GM21619 (cell line): Measurements from ENCODE around the gene ADAMTS2.

Experiments used
- ATAC-seq: cut with Tn5 transposase; IDR thresholded peaks from one replicate; pipeline ENCODE4 v1.9.1; 2021; ENCODE audit not compliant: unreplicated experiment

The ADAMTS2 gene

GRCh38 chr5:179344431-179345182, 654 bp downstream of the ADAMTS2 start:
- no peak for ATAC-seq

DNA sequence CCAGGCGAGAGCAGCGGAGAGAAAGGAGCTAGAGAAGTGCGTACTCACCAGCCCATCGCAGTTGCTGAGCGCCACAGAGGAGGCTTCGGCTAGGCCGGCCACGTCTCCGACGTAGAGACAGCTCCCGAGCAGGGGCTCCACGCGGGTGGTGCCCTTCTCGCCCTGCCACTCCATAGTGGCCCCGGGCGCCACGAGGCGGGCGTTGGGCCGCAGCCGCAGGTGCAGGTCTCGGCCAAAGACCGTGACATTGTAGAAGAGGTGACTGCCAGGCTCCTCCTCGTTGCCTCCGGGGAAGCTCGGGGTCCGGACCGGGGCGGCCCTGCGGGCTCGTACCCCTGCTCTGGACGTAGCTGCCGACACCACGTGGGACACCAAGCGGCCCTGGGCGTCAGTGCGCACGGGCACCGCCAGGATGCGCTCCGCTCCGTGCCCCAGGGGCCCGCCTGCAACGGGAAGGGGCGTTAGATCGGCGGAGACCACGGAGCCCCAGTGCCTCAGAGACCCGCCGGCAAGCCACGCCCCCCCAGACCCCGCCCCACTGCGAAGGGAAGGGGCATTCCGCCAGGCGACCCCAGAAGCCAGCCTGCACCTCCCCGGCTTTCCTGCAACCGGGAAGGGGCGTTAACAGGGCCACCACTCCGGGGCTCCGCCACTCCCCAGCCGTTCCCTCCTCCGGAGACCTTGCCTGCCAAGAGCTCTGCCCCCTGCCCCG, 1.4 kb downstream of the ADAMTS2 start:
- ATAC-seq: no peak

DNA sequence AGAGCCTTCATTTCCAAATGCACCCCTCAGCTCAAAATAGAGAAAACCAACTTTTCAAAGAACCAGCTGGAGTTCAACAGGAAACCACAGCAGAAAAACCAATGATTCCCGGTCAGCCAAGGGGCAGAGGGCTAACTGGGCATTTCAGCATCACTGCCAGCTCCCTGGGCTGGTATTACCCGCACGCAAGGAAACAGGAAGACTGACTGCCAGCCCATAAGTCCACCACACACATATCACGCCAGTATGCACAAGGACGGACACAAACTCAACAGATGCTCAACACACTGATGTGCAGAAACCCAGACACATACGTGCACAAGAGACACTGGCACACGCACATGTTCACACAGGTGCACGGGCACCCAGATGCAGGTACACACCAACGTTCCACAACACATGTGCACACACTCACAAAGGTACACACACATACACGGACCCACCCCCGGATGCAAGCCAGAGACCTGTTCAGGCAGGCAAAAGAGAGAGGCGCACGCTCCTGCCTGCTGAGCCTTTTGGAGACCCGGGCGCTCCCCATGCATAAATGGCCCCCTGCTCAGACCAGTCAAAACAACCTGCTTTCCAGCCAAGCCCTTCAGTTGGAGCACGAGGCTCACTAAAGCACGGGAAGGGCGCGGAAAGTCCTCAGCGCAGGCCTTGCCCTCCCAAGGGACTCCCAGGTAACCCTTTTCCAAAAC, 2.1 kb downstream of the ADAMTS2 start:
- ATAC-seq: no peak

GRCh38 chr5:179342577-179342976, 2.7 kb downstream of the ADAMTS2 start:
- ATAC-seq: no peak

DNA sequence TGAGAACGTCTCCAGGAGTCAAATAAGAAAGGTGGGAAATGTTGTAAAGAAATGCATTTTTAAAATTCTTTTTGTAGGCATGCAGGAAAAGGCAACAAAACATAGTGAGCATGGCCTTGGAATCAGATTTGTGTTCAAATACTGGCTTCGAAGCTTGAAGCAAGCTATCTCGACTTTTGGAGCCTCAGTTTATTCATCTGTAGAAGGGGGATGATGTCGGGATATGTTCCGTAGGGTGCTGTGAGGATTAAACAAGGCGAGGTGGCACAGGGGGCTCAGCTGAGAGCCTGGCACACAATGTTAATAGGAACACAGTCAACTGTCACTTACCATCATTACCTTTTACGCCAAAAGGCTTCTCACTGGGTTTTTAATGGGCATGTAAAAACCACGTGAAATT, 4.8 kb downstream of the ADAMTS2 start:
- no peak for ATAC-seq

- ATAC-seq: no peak
These were observed 5.3 kb downstream of the ADAMTS2 start for GRCh38 chr5:179339996-179340395.

GRCh38 chr5:179339081-179339480, 6.2 kb downstream of the ADAMTS2 start:
- ATAC-seq: no peak

GRCh38 chr5:179337796-179338676, 7.2 kb downstream of the ADAMTS2 start:
- ATAC-seq: no peak

- ATAC-seq: no peak
These were observed 8.1 kb downstream of the ADAMTS2 start for GRCh38 chr5:179336871-179337795.

- ATAC-seq: no peak
These were observed 9.0 kb downstream of the ADAMTS2 start for GRCh38 chr5:179336126-179336870.

DNA sequence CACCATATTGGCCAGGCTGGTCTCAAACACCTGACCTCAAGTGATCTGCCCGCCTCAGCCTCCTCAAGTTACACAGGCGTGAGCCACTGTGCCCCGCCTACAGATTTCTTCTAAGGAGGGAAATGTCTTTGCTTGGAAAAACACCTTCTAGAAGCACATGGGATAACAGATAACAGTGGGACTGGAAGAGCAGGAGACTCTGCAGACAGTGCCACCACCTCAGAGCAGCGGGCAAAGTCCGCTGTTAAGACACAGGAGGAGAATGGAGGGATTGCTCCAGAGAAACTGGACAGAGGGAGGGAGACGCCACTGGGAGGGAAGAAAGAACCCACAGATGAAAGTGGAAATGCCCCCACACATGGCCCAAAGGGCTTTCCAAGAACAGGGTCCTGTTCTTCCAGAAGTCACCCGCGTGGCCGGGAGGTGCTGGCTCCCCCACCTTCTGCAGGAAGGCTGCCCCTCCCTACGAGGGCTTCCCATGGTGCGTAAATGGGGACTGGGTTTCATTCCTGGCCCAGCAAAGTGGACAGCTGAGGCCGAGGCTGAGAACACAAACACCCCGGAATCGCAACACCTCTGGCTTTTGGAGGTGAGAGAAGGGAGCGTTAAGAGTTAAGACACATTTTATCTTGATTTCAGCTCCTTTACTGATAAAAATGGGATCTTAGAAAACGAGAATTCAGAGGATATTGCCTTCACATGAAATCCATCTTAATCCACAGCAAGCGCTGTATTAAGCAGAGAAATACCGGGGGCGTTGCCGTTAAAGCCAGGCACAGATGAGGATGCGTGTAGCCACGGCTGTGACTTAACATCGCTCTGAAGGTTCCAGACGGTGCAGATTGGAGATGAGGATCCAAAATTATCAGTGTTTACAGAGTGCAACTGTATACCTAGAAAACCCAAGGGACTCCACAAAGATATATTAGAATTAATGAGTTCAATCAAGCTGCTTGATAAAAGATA, 11.2 kb downstream of the ADAMTS2 start:
- ATAC-seq: no peak

DNA sequence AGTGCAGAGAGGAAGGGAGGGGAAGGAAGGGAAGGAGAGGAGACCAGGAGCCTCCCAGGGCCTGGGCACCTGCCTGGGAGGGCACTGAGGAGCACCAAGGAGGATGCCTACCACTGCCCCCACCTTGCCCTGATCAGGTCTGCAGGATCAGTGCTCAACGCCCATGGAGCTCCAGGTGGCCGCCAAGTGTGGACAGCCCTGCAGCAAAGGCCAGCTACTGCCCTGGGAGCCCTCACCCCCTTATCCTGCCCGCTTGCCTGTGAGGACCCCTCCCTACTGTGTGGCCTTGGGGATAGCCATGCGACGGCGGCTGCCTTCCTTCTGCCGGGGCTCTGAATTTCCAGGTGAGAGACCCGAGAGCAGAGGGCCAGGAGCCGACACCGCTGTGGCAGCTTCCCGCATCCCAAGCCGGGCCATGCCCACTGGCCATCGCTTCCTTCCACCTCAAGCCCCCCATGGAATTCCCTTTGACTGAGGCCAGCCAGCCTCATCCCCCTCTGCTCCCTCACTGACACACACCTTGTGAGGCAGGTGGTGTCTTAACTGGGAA, 12.4 kb downstream of the ADAMTS2 start:
- ATAC-seq: no peak

DNA sequence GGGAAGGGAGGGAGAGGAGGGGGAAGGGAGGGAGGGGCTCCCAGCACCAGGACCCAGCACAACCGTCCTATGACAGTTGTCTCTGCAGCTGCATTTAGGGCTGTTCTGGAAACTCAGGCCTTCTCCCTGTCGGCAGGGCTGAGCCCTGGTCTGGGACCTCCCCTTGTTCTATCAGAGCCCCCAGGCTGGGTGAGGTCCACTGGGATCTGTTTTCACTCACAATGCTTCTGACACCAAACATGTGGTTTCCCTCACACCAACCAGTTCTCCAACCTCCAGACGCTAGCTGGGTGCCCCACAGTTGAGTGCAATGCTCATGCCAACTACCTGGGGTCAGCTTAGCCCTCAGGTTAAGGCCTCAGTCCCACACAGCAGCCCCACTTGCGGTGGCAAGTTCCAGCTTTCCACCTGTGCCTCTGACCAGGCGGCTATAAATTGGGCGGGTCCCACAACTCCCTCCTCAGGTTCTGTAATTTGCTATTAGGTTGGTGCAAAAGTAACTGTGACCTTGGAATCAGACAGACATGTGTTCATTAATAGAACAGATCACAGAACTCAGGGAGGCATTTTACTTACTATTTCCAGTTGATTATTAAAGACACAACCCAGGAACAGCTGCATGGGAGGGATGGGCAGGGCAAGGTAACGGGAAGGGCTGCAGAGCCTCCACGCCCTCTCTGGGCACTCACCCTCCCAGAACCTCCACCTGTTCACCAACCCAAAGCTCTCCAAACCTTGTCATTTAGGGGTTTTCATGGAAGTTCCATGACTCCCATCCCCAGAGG, 13.5 kb downstream of the ADAMTS2 start:
- ATAC-seq: no peak

DNA sequence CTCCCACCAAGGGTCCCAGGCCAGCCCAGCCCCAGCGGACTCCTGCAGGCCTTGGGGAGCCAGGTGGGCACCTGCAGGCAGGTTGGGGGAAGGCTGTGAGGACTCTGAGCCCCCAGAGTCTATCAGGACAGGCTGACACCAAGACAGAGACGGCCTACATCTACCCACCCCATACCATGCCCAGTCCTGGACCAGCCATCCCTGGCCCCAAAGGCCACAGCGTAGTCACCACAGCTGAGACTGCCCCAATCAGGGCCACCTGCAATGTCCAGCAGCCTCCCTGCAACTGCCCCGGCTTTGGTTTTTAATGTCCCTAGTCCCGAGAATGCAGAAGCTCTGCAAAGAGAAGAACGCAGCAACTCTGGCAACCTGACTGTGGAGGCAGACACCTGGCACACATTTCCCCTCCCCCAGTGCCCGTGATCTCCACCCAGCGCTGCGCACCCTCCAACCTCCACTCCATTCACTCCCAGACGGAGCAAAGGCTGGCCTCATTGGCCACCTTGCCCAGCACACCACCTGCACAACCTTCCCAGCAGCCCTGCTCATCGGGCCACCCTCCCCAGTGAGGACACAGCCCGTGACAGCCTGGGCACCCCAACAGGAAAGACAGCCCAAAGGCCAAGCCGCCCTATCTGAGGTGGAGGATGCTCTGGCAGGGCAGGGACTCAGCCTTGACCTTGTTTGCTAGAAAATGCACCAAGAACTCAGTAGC, 14.9 kb downstream of the ADAMTS2 start:
- ATAC-seq: no peak

DNA sequence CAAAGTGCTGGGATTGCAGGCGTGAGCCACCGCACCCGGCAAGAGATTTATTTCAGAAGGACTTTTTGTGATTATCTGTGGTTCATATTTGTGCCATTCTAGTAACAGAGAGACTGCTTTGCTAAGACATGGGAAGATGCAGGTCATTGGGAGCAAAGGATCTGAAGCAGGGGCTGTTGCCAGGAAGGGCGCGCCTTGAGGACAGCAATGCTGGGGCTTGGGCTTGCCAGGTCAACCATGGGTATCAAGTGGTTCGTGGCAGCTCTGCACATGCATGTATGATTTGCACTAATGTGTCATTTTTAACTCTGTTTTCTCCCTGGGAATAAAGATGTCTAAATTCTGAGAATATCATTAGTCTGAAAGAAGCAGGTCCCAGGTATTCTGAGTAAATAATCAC, 17.0 kb downstream of the ADAMTS2 start:
- no peak for ATAC-seq

DNA sequence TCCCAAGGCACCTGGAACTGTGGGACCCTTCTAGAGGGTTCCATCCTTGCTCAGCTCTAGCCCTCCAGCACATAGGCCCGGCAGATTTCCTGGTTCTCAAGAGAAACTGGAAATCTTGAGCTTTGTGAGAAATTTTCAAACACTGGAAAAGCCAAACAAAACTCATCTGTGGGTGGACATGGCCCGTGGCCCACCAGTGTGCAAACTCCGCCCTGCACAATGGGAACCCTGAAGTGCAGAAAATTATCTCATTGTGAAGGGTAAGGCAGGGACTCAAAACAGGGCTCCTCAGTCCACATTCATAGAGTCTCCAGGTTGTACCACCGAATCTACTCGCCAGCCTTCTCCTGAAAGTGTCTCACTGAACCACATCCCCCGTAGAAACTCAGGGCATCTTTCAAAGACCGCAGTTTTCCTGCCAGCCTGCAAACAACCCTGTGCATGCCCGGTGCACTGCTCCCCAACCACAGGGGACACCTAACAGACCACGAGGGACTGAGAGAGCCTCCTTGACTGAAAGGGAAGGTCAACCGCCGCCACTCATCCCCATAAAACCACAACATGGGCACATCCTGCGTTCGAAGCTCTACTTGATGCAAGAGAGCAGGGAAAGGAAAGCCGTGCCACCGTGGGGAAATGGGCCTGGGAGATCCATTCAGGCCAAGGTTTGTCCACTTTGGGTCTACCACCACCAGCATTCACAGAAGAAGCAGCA, 18.1 kb downstream of the ADAMTS2 start:
- ATAC-seq: no peak
